Subcutaneous adipose tissue (tissue), 4 donors: ENCODE measurements around the gene FBXO9. TPM values are rescaled to one million over a fixed set of nuclear protein-coding genes. Genes with fewer than 3 reads are reported as not detected.

ENCODE experiments used
- CTCF ChIP-seq: fragments of 450-650 bp; IDR thresholded peaks from one replicate; pipeline ENCODE4 v1.5.1; 2016; ENCODE audit warnings: low read depth, mild to moderate bottlenecking, control low read depth, antibody characterized with exemption, moderate library complexity
- total RNA-seq, 4 donors: library from RNA; depleted of rRNA; stranded (reverse); fragments of >200 nt; gene quantifications; one replicate each; pipeline ENCODE4 v1.1.0, GENCODE V29; 2016

The FBXO9 gene
- total RNA-seq, 4 donors from 2014 or later, result 59.0 to 74.6 (median 69.7) TPM

DNA sequence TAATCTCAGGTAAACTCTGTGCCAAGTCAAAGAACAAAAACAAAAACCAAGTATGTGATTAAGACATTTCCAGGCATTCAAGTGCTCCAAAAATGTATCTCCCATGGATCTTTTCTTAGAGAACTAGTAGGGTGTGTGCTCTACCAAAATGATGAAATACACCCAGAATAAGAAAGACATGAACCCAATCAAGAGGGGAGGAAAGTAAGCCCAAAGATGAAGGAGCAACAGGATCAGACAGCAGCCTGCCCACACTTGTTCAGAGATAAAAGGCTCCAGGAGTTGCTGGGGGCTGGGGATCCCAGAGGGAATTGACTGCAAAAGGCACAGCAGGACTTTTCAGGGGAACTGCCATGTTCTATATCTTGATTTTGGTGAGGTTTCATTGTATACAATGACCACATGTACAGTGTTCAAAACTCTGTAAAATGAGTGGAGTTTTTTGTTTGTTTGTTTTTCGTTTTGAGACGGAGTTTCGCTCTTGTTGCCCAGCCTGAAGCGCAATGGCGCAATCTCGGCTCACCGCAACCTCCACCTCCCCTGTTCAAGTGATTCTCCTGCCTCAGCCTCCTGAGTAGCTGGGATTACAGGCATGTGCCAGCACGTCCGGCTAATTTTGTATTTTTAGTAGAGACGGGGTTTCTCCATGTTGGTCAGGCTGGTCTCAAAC lies 59.1 kb downstream of the FBXO9 start:
- no peak for TF ChIP-seq CTCF

GRCh38 chr6:53125276-53125675 lies 60.1 kb downstream of the FBXO9 start:
- TF ChIP-seq CTCF, result no peak

GRCh38 chr6:53128842-53129241 lies 63.6 kb downstream of the FBXO9 start:
- no peak for TF ChIP-seq CTCF

- TF ChIP-seq CTCF, result no peak
These were observed 65.5 kb downstream of the FBXO9 start for GRCh38 chr6:53130569-53131290.

GRCh38 chr6:53133961-53134360 lies 68.8 kb downstream of the FBXO9 start:
- TF ChIP-seq CTCF, result no peak

- TF ChIP-seq CTCF, result no peak
These were observed 69.5 kb downstream of the FBXO9 start for GRCh38 chr6:53134601-53135235.

- TF ChIP-seq CTCF, result no peak
These were observed 70.9 kb downstream of the FBXO9 start for GRCh38 chr6:53136000-53136609.
